Right atrium auricular region (tissue), 2 donors: Measurements from ENCODE around the gene NR4A2. TPM values are rescaled to one million over a fixed set of nuclear protein-coding genes. Genes with fewer than 3 reads are reported as not detected.

ENCODE experiments used
- DNase-seq: peaks from one replicate; pipeline ENCODE4 v3.0.0-alpha.2; 2019; ENCODE audit warnings: low spot score
- H3K27ac ChIP-seq, 2 donors: fragments of 200-600 bp; sonication (generic); 1 replicate in 1 of 2; 2 replicates in 1 of 2; pipeline ENCODE4 v1.5.1; 2016 to 2019
- H3K27me3 ChIP-seq, 2 donors: fragments of 200-600 bp; sonication (generic); one replicate each; pipeline versions ENCODE4 v1.5.1 to v1.6.0; 2017 to 2019
- H3K36me3 ChIP-seq: fragments of 200-600 bp; sonication (generic); one replicate; pipeline ENCODE4 v1.5.1; 2016
- H3K4me1 ChIP-seq, 2 donors: fragments of 200-600 bp; sonication (generic); one replicate each; pipeline versions ENCODE4 v1.5.1 to v1.6.0; 2017 to 2019
- H3K4me3 ChIP-seq, 2 donors: fragments of 200-600 bp; sonication (generic); 1 replicate in 1 of 2; 2 replicates in 1 of 2; pipeline ENCODE4 v1.5.1; 2017 to 2019; ENCODE audit warnings: mild to moderate bottlenecking in 1 of 2, moderate library complexity in 1 of 2
- H3K9me3 ChIP-seq, 2 donors: fragments of 200-600 bp; sonication (generic); one replicate each; pipeline ENCODE4 v1.5.1; 2019
- CTCF ChIP-seq, 2 donors: fragments of 200-600 bp; sonication (generic); IDR thresholded peaks; one replicate each; pipeline ENCODE4 v1.5.1; 2019; ENCODE audit warnings: antibody characterized with exemption in 2 of 2
- total RNA-seq, 2 donors: library from RNA; depleted of rRNA; stranded (reverse); fragments of >200 nt; gene quantifications; one replicate each; pipeline ENCODE4 v1.1.0, GENCODE V29; 2016

Gene NR4A2
- total RNA-seq, 2 donors from 2014 or later = 3.7 to 8.9 TPM

DNA sequence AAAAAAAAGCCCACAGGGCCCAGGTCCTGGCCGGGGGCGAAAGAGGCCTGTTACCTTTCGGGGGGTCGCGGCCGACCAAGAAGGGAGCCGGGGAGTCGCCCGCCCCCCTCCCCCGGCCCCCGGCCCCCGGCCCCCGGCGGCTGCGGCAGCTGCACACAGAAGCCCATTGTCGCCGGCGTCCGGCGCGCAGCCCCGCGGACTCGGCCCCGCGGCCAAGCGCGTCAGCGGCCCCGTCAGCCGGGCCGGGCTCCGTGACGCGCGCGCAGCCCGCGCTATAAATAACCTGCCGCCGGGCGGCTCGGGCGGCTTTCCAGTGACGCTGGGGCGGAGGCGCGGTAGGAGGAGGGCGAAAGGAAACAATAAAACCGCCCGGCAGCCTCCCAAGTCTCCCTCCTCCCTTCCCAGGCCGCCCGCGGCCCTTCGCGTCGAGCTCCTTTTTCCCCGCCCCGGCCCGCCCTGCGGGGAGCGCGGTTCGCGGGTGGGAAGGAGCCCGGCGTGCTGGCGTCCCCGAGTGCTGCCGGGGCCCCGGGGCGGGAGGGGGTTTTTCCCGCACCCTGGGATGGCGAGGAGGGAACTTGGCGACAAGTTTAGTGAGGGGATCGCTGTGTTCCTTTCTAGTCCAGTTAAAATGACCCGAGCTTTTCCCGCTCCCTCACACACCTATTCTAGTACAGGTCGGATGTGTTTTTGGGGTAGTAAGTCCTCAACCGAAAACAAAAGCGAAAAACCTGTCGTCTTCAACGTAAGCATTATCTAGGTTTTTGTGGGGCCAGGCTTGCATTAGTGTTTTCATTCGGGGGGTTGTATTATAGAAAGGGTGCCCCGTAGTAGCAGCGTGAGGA is 10.0 kb upstream of the NR4A2 start:
- H3K9me3 ChIP-seq = no peaks in the 10 kb centered on the region
- no peaks in the 10 kb centered on the region for H3K36me3 ChIP-seq
- peak overlapping the region; percentile 100 for H3K27ac ChIP-seq
- no peaks in the 10 kb centered on the region for H3K27me3 ChIP-seq
- peak; percentile 95 for DNase-seq
- H3K4me3 ChIP-seq = peak overlapping the region; percentile 91 to 94
- no peak for TF ChIP-seq CTCF (IDR thresholded peaks at IDR 0.05)
- H3K4me1 ChIP-seq = peaks cover 0 to 19% of the 10 kb centered on the region in 2 donors

DNA sequence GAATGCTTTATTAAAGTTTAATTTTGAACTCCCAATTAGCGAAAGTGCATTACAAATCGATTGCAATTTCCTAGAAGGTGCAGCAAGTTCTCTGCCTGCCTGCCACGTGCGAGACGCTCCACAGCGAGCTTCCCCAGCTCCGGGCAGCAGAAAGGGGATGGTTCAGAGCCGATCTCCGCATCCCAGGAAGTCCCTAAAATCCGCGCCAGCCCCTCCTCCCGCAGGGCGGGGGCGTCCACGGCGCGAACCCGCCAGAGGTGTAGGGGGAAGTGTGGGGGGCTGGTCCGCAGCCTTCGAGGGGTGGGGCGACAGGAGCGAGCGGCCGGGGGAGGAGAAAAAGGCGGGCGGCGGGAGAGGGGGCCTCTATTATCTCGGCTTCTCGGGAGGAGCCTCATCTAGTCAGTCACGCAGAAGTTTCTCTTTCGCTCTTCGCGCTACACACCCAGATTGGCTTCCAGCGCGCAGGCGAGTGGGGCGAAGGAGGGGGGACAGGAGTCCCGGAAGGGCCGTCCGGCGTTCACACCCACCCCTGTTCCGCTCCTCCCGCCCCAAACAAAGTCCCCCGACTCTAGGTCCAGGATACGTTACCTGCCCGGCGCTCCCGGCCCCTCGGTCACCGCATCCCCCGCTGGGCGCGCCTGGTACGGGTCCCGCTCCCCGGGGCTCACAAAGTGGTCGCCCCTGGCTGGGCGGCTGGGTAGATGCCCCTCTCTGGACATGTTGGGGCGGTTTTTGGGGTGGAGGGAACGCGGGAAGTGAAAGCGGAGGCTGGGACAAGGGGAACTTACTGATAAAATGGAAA is 9.1 kb upstream of the NR4A2 start:
- no peak for TF ChIP-seq CTCF (IDR thresholded peaks at IDR 0.05)
- Histone ChIP-seq H3K27ac (peak overlapping the region; percentile 100), H3K36me3 (no peaks in the 10 kb centered on the region), H3K4me1 (peaks cover 0 to 19% of the 10 kb centered on the region in 2 donors), H3K4me3 (peak overlapping the region; percentile 91 to 94), H3K9me3 (no peaks in the 10 kb centered on the region), H3K27me3 (no peaks in the 10 kb centered on the region)
- DNase-seq = peak; percentile 93

GRCh38 chr2:156340804-156341451 is 8.4 kb upstream of the NR4A2 start:
- H3K27me3 ChIP-seq = no peaks in the 10 kb centered on the region
- H3K4me3 ChIP-seq = peak overlapping the region; percentile 91 to 94
- no peaks in the 10 kb centered on the region for H3K9me3 ChIP-seq
- DNase-seq = no peak
- peak overlapping the region; percentile 100 for H3K27ac ChIP-seq
- H3K4me1 ChIP-seq = peaks cover 0 to 20% of the 10 kb centered on the region in 2 donors
- H3K36me3 ChIP-seq = no peaks in the 10 kb centered on the region
- TF ChIP-seq CTCF (IDR thresholded peaks at IDR 0.05) = no peak

DNA sequence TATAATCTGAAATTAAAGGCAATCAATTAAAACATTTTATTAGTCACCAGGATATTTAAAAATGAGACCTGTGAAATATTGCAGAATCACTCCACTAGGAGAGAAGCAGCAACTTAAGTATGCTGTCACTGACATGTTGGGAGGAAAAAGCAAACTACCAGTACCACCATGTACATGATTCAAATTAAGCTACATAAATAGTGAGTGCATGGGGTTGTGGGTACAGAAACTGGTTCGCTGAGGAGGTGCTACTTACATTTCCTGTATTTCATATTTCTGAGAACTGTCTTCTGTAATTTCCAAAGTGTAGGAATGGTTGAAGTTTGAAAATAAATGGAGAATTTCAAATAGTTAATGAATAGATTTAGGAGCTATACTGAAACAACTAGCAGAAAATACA is 7.9 kb upstream of the NR4A2 start:
- Histone ChIP-seq H3K4me3 (no peak overlapping the region), H3K9me3 (no peaks in the 10 kb centered on the region), H3K4me1 (peaks cover 0 to 23% of the 10 kb centered on the region in 2 donors), H3K36me3 (no peaks in the 10 kb centered on the region), H3K27ac (peak overlapping the region; percentile 100), H3K27me3 (no peaks in the 10 kb centered on the region)
- no peak for TF ChIP-seq CTCF (IDR thresholded peaks at IDR 0.05)
- no peak for DNase-seq

- H3K9me3 ChIP-seq = no peaks in the 10 kb centered on the region
- H3K4me3 ChIP-seq = no peak overlapping the region
- no peaks in the 10 kb centered on the region for H3K36me3 ChIP-seq
- H3K27me3 ChIP-seq = no peaks in the 10 kb centered on the region
- DNase-seq = no peak
- H3K27ac ChIP-seq = peak overlapping the region; percentile 11
- TF ChIP-seq CTCF (IDR thresholded peaks at IDR 0.05) = no peak
- peaks cover 0 to 27% of the 10 kb centered on the region in 2 donors for H3K4me1 ChIP-seq
These were observed 7.3 kb upstream of the NR4A2 start for GRCh38 chr2:156339865-156340264.
